ENCODE data around the gene POLR3E.
"Not testable (repeated sequence)": the region's sequence is repeated elsewhere in the genome, so short reads cannot be mapped to it uniquely, and the experiment has no call there.

DNA sequence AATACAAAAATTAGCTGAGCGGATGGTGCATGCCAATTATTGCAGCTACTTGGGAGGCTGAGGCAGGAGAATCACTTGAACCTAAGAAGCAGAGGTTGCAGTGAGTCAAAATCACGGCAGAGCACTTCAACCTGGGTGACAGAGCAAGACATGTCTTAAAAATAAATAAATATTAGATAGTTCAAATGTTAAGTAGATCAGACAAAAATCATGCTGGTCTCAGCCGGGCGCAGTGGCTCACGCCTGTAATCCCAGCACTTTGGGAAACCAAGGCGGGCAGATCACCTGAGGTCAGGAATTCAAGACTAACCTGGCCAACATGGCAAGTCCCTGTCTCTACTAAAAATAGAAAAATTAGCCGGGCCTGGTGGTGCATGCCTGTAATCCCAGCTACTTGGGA is 4.2 kb downstream of the POLR3E start:
- not testable (repeated sequence) for TF ChIP-seq CTCF, POLR2A (IDR thresholded peaks at IDR 0.05)
